Mesothelial cell of epicardium (in vitro differentiated cells): ENCODE measurements around the gene FEZF2. TPM values are rescaled to one million over a fixed set of nuclear protein-coding genes. Genes with fewer than 3 reads are reported as not detected.

Experiments used
- DNase-seq, 2 experiments: peaks; one replicate each; pipeline ENCODE4 v3.0.0; 2021; ENCODE audit warnings: low spot score in 2 of 2; ENCODE audit not compliant: unreplicated experiment in 2 of 2
- H3K27ac Mint-ChIP-seq: 2 replicates; pipeline ENCODE4 v1.8.0; 2021; ENCODE audit warnings: mixed read lengths
- H3K27me3 Mint-ChIP-seq: 2 replicates; pipeline ENCODE4 v1.8.0; 2021; ENCODE audit warnings: low read depth, mixed read lengths
- H3K36me3 Mint-ChIP-seq: 2 replicates; pipeline ENCODE4 v1.8.0; 2021; ENCODE audit warnings: mixed read lengths
- H3K4me1 Mint-ChIP-seq: 2 replicates; pipeline ENCODE4 v1.8.0; 2021; ENCODE audit warnings: mixed read lengths
- H3K4me3 Mint-ChIP-seq: 2 replicates; pipeline ENCODE4 v1.8.0; 2021; ENCODE audit warnings: mild to moderate bottlenecking, moderate library complexity, mixed read lengths
- H3K9me3 Mint-ChIP-seq: 2 replicates; pipeline ENCODE4 v1.8.0; 2021; ENCODE audit warnings: mixed read lengths
- total RNA-seq: library from RNA; stranded (reverse); gene quantifications from 3 replicates; pipeline ENCODE4 v1.2.1, GENCODE V29; 2021
- TF ChIP-seq, protein P1 (sequence below): fragments of 200-600 bp; sonication (generic); IDR thresholded peaks from one replicate; pipeline ENCODE4 v1.5.0; 2021; ENCODE audit warnings: antibody characterized with exemption; ENCODE audit not compliant: unreplicated experiment

Gene FEZF2
- total RNA-seq, 1 donor from 2014 or later, result not detected

DNA sequence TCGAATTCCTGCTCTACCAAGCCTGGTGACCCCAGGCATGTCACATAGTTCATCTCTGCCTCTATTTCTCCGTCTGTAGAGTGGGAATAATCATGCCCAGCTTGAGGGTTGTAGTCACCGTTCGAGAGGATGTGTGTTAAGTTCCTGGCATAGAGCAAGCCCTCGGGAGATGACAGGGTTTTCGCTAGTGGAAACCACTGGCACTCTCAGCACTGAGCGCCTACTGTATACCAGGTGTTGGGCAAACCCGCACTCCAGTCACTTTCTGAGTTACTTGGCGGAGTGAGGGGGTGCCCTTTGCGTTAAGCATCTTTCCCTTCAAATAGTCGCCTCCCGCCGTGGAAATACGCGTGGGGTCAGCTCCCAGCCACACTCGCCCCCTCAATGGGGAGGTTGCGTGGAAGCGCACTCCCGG lies 5.1 kb downstream of the FEZF2 start:
- no peak overlapping the region for H3K4me3 Mint-ChIP-seq
- H3K27me3 Mint-ChIP-seq, result peaks cover 99% of the 10 kb centered on the region
- no peaks in the 10 kb centered on the region for H3K9me3 Mint-ChIP-seq
- H3K36me3 Mint-ChIP-seq, result no peaks in the 10 kb centered on the region
- H3K4me1 Mint-ChIP-seq, result peaks cover 20% of the 10 kb centered on the region
- H3K27ac Mint-ChIP-seq, result no peak overlapping the region
- DNase-seq, result no peak
- TF ChIP-seq, protein P1, sequence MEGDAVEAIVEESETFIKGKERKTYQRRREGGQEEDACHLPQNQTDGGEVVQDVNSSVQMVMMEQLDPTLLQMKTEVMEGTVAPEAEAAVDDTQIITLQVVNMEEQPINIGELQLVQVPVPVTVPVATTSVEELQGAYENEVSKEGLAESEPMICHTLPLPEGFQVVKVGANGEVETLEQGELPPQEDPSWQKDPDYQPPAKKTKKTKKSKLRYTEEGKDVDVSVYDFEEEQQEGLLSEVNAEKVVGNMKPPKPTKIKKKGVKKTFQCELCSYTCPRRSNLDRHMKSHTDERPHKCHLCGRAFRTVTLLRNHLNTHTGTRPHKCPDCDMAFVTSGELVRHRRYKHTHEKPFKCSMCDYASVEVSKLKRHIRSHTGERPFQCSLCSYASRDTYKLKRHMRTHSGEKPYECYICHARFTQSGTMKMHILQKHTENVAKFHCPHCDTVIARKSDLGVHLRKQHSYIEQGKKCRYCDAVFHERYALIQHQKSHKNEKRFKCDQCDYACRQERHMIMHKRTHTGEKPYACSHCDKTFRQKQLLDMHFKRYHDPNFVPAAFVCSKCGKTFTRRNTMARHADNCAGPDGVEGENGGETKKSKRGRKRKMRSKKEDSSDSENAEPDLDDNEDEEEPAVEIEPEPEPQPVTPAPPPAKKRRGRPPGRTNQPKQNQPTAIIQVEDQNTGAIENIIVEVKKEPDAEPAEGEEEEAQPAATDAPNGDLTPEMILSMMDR, result no peak

DNA sequence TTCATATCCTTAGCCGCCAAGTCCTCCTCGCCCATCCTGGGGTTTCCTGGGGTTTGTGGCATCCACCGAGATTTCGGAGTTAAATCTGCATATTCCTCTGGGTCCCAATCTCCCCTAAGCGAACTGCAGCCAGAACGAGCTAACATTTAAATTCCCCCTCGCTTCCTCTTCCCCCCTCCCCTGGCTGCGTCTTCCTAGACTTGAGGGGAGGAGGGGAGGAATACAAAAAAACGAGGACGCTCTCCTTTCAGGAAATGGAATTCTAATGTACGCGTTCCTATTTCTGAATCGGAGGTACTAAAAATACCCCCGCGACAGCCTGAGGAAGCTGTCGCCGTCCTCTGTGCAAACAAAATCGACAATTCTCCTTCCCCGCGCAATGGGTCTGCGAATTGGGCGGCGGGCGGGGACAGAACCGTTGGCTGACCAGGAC lies 5.6 kb downstream of the FEZF2 start:
- no peak for DNase-seq
- Mint-ChIP-seq H3K4me3 (no peak overlapping the region), H3K27me3 (peaks cover 99% of the 10 kb centered on the region), H3K9me3 (no peaks in the 10 kb centered on the region), H3K4me1 (peaks cover 19% of the 10 kb centered on the region), H3K27ac (no peak overlapping the region), H3K36me3 (no peaks in the 10 kb centered on the region)
- TF ChIP-seq, protein P1, result no peak

DNA sequence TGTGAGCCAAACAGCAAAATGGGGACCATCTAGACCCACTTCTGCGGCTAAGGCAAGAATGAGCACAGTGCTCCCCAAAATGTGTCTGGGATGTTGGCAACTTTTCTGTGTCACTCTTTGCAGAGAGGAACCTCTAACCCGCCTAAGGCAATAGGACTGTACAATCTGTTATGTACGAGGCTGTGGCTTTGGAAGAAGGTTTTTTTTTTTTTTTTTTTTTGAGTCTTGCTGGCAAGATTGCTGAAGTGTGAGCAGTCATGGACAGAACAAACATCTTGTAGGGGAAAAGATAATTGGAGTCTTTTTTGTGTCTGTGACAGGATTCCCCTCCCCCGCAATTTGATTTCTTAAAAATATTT lies 7.2 kb downstream of the FEZF2 start:
- H3K27me3 Mint-ChIP-seq, result peaks cover 97% of the 10 kb centered on the region
- no peaks in the 10 kb centered on the region for H3K9me3 Mint-ChIP-seq
- TF ChIP-seq, protein P1, result no peak
- no peak overlapping the region for H3K4me3 Mint-ChIP-seq
- no peaks in the 10 kb centered on the region for H3K36me3 Mint-ChIP-seq
- no peak for DNase-seq
- no peak overlapping the region for H3K27ac Mint-ChIP-seq
- peaks cover 15% of the 10 kb centered on the region for H3K4me1 Mint-ChIP-seq

DNA sequence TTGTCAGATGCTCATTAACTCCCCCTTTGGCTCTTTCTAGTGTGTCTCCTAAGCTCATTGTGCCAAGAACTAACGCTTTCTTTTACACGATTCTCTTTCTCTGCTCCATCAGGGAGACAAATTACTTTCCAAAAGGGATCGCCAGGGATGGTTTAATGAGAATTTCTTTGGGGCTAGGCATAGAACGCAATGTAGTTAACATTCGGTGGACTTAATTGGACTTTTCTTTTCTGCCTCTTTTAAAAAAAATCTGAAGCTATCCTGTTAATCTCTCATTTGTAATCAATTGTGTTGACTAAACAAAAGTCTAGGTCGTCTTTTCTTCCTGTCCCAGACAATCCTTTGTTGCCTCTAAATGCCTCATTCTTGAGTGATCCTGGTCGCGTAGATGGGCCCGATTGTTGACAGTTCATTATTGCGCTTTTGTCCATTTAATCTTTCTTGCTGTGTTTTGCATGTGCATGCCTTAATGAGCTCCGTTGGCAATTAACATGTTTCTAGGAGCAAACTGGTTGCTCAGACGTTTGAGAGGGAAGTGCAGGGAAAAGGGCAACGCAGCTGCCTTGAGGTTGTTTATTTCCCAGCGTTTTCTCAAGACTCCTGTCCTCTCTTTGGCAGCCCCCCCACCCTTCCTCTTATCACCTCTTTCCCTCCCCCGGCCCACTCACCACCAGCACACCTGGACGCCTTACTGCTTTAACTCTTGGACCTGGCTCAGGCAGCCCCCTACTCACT lies 7.8 kb downstream of the FEZF2 start:
- Mint-ChIP-seq H3K27me3 (peaks cover 97% of the 10 kb centered on the region), H3K4me3 (no peak overlapping the region), H3K4me1 (peaks cover 10% of the 10 kb centered on the region), H3K9me3 (no peaks in the 10 kb centered on the region), H3K36me3 (no peaks in the 10 kb centered on the region), H3K27ac (no peak overlapping the region)
- no peak for DNase-seq
- TF ChIP-seq, protein P1, result no peak

DNA sequence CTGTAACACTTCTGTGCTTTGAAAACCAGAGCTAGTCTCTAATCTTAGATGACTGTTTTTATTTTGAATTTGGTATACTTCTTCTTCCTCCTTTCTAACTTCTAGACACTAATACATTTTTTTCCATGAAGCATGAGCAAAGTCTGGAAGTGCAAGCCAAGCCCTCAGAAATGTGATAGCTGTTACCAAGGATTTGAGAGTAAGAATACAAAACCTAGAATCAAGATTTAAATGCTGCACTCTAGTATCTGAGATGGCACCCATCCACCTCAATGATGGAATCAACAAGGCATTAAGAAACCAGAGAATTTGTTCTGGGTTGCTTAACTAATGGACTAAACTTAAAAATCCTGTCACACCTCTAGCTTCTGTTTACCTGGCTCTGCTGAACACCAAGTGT lies 9.2 kb downstream of the FEZF2 start:
- Mint-ChIP-seq H3K36me3 (no peaks in the 10 kb centered on the region), H3K4me3 (no peak overlapping the region), H3K9me3 (no peaks in the 10 kb centered on the region), H3K27ac (no peak overlapping the region), H3K27me3 (peaks cover 97% of the 10 kb centered on the region), H3K4me1 (peaks cover 9% of the 10 kb centered on the region)
- TF ChIP-seq, protein P1, result no peak
- no peak for DNase-seq
